Retina (tissue), 1 donor: ENCODE results near the gene TRAPPC8.
"Not testable (repeated sequence)": the region's sequence is repeated elsewhere in the genome, so short reads cannot be mapped to it uniquely, and the experiment has no call there.

ENCODE experiments used
- DNase-seq: peaks from one replicate; pipeline ENCODE4 v3.0.0-alpha.2; 2016

Gene TRAPPC8

GRCh38 chr18:31942999-31943877, at the start of gene TRAPPC8:
Gene TRAPPC8 (minus strand): TSS chr18:31943128. CDS start chr18:31942764, 364 bp downstream.
- peak; percentile 97 for DNase-seq

GRCh38 chr18:31990823-31991222, 47.9 kb upstream of the TRAPPC8 start:
- no peak for DNase-seq

- no peak for DNase-seq
Observed at GRCh38 chr18:31983976-31984375, 41.0 kb upstream of the TRAPPC8 start.

- DNase-seq: no peak
Observed at GRCh38 chr18:31983020-31983419, 40.1 kb upstream of the TRAPPC8 start.

- DNase-seq: no peak
Observed at GRCh38 chr18:31980863-31981262, 37.9 kb upstream of the TRAPPC8 start.

GRCh38 chr18:31979714-31980113, 36.8 kb upstream of the TRAPPC8 start:
- no peak for DNase-seq

- no peak for DNase-seq
Observed at GRCh38 chr18:31978616-31979015, 35.7 kb upstream of the TRAPPC8 start.

GRCh38 chr18:31977270-31977872, 34.4 kb upstream of the TRAPPC8 start:
- no peak for DNase-seq

GRCh38 chr18:31976242-31976641, 33.3 kb upstream of the TRAPPC8 start:
- no peak for DNase-seq

- DNase-seq: no peak
Observed at GRCh38 chr18:31973929-31974546, 31.1 kb upstream of the TRAPPC8 start.

GRCh38 chr18:31970617-31971016, 27.7 kb upstream of the TRAPPC8 start:
- DNase-seq: no peak

- no peak for DNase-seq
Observed at GRCh38 chr18:31965316-31965970, 22.5 kb upstream of the TRAPPC8 start.

- no peak for DNase-seq
Observed at GRCh38 chr18:31957728-31958127, 14.8 kb upstream of the TRAPPC8 start.

- no peak for DNase-seq
Observed at GRCh38 chr18:31954349-31954748, 11.4 kb upstream of the TRAPPC8 start.

- not testable (repeated sequence) for DNase-seq
Observed at GRCh38 chr18:31953699-31954098, 10.8 kb upstream of the TRAPPC8 start.

GRCh38 chr18:31952223-31952622, 9.3 kb upstream of the TRAPPC8 start:
- no peak for DNase-seq

GRCh38 chr18:31950583-31950982, 7.7 kb upstream of the TRAPPC8 start:
- DNase-seq: no peak

- not testable (repeated sequence) for DNase-seq
Observed at GRCh38 chr18:31948349-31948748, 5.4 kb upstream of the TRAPPC8 start.

GRCh38 chr18:31946305-31947046, 3.5 kb upstream of the TRAPPC8 start:
- no peak for DNase-seq

- DNase-seq: no peak
Observed at GRCh38 chr18:31943878-31944816, 1.2 kb upstream of the TRAPPC8 start.

GRCh38 chr18:31942291-31942998, 483 bp downstream of the TRAPPC8 start:
- peak; percentile 95 for DNase-seq
